Pons (tissue), 1 donor: Measurements from ENCODE around the gene RALGPS1.

Experiments used
- DNase-seq: peaks from one replicate; pipeline ENCODE4 v3.0.0-alpha.2; 2016; ENCODE audit warnings: low spot score

RALGPS1 gene

GRCh38 chr9:127256324-127256723 lies 341.7 kb downstream of the RALGPS1 start:
- DNase-seq, result no peak

GRCh38 chr9:127258606-127259471 lies 344.3 kb downstream of the RALGPS1 start:
- no peak for DNase-seq

DNA sequence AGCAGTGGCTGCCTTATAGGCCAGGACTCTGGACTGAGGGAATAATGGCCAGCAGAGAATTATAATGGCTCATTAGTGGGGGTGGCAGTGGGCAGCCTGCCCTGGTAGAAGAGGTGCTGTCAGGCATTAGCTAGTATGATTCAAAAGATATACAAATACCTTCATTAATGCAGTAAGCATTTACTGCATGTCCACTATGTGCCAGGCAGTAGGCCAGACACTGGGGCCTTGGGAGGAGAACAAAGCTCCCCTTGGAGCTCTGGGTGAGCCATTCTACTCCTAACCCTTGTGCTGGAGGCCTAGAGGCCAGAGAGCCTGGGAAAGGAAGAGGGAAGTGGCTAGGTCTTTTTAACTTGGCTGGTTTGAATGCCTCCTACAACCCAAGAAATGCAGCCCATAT lies 348.0 kb downstream of the RALGPS1 start:
- DNase-seq, result peak; percentile 70

DNA sequence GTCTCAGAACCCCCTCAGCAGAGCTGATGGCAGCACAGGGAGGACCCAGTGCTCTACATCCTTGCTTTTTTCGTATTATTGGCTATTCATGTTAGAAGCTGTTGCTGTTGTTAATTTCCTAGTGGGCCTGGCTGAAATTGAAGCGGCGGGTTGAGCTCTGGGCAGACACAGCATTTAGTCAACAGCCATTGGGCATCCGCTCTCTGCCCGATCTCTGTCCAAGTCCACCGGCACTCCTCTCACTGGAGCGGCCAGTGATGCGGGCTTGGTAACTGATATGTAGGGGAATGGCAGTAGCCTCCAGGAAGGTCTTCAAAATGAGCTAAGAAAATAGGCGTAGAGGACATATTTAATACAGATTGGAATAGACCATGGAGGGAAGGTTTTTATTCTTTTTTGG lies 348.7 kb downstream of the RALGPS1 start:
- DNase-seq, result no peak

- DNase-seq, result peak; percentile 88
These were observed 349.1 kb downstream of the RALGPS1 start for GRCh38 chr9:127263664-127264063.

GRCh38 chr9:127264462-127265219 lies 350.1 kb downstream of the RALGPS1 start, which contains the start of gene GARNL3:
TSS of gene GARNL3 (plus strand) at chr9:127264774. CDS start at chr9:127264878, 104 bp downstream.
- DNase-seq, result peak; percentile 60

- DNase-seq, result peak; percentile 61
These were observed 353.4 kb downstream of the RALGPS1 start for GRCh38 chr9:127267793-127268525.

GRCh38 chr9:127269449-127269848 lies 354.9 kb downstream of the RALGPS1 start:
- no peak for DNase-seq
